Duodenal mucosa (tissue), 2 donors: ENCODE results near the gene KLHL21.
"Not testable (repeated sequence)": the region's sequence is repeated elsewhere in the genome, so short reads cannot be mapped to it uniquely, and the experiment has no call there.

Experiments
- H3K27ac ChIP-seq: one replicate; pipeline ENCODE4 v1.7.0; 2013; ENCODE audit warnings: low read depth, low read length
- H3K27me3 ChIP-seq, 2 donors: one replicate each; pipeline ENCODE4 v1.7.0; 2013; ENCODE audit warnings: low read length in 2 of 2, control low read depth in 1 of 2; ENCODE audit not compliant: insufficient read depth in 2 of 2, control insufficient read depth in 1 of 2
- H3K36me3 ChIP-seq, 2 donors: one replicate each; pipeline ENCODE4 v1.7.0; 2013; ENCODE audit warnings: low read length in 2 of 2, control low read depth in 1 of 2; ENCODE audit not compliant: insufficient read depth in 2 of 2, control insufficient read depth in 1 of 2
- H3K4me1 ChIP-seq, 2 donors: one replicate each; pipeline ENCODE4 v1.7.0; 2013; ENCODE audit warnings: low read length in 2 of 2, control low read depth in 1 of 2; ENCODE audit not compliant: insufficient read depth in 2 of 2, control insufficient read depth in 1 of 2
- H3K4me3 ChIP-seq, 2 donors: one replicate each; pipeline ENCODE4 v1.7.0; 2013; ENCODE audit warnings: low read length in 2 of 2, low read depth in 1 of 2
- H3K9ac ChIP-seq, 2 donors: one replicate each; pipeline ENCODE4 v1.7.0; 2013; ENCODE audit warnings: low read length in 2 of 2, low read depth in 1 of 2
- H3K9me3 ChIP-seq, 2 donors: one replicate each; pipeline ENCODE4 v1.7.0; 2013; ENCODE audit warnings: low read length in 2 of 2, control low read depth in 1 of 2; ENCODE audit not compliant: control insufficient read depth in 1 of 2

The KLHL21 gene

GRCh38 chr1:6613361-6614018, 10.8 kb upstream of the KLHL21 start, which contains the start of gene PHF13:
Gene PHF13 (plus strand): TSS chr1:6613731. CDS start chr1:6614067, 336 bp downstream.
- Histone ChIP-seq H3K36me3 (peaks cover 0 to 2% of the 10 kb centered on the region in 2 donors), H3K27me3 (no peaks in the 10 kb centered on the region), H3K27ac (peak within 1 kb of the TSS; percentile 89), H3K9ac (peak within 1 kb of the TSS; percentile 90 to 92), H3K4me3 (peak within 1 kb of the TSS; percentile 82 to 93), H3K9me3 (no peaks in the 10 kb centered on the region), H3K4me1 (peaks cover 4% of the 10 kb centered on the region in 2 donors)

GRCh38 chr1:6612641-6613360, 10.1 kb upstream of the KLHL21 start:
- Histone ChIP-seq H3K4me1 (peaks cover 4% of the 10 kb centered on the region in 2 donors), H3K4me3 (peak overlapping the region; percentile 82 to 93), H3K36me3 (no peaks in the 10 kb centered on the region), H3K27ac (peak overlapping the region; percentile 89), H3K9me3 (no peaks in the 10 kb centered on the region), H3K27me3 (no peaks in the 10 kb centered on the region), H3K9ac (peak overlapping the region; percentile 90 to 92)

- H3K9ac ChIP-seq: peak overlapping the region; percentile 76 to 93
- H3K27ac ChIP-seq: peak overlapping the region; percentile 97
- H3K27me3 ChIP-seq: no peaks in the 10 kb centered on the region
- no peaks in the 10 kb centered on the region for H3K9me3 ChIP-seq
- H3K36me3 ChIP-seq: peaks cover 0 to 6% of the 10 kb centered on the region in 2 donors
- peak overlapping the region; percentile 71 to 77 for H3K4me3 ChIP-seq
- H3K4me1 ChIP-seq: peaks cover 18 to 32% of the 10 kb centered on the region in 2 donors
These were observed 1.4 kb upstream of the KLHL21 start for GRCh38 chr1:6603915-6604558.

GRCh38 chr1:6603238-6603914, 707 bp upstream of the KLHL21 start:
- Histone ChIP-seq H3K4me3 (peak overlapping the region; percentile 71 to 77), H3K9ac (peak overlapping the region; percentile 76 to 93), H3K27me3 (no peaks in the 10 kb centered on the region), H3K9me3 (no peaks in the 10 kb centered on the region), H3K36me3 (peaks cover 0 to 10% of the 10 kb centered on the region in 2 donors), H3K27ac (peak overlapping the region; percentile 97), H3K4me1 (peaks cover 18 to 35% of the 10 kb centered on the region in 2 donors)

- peak overlapping the region; percentile 97 for H3K27ac ChIP-seq
- H3K36me3 ChIP-seq: peaks cover 8 to 22% of the 10 kb centered on the region in 2 donors
- peak overlapping the region; percentile 71 to 95 for H3K4me3 ChIP-seq
- H3K9me3 ChIP-seq: no peaks in the 10 kb centered on the region
- peaks cover 21 to 35% of the 10 kb centered on the region in 2 donors for H3K4me1 ChIP-seq
- peak overlapping the region; percentile 87 to 90 for H3K9ac ChIP-seq
- H3K27me3 ChIP-seq: no peaks in the 10 kb centered on the region
These were observed 573 bp downstream of the KLHL21 start for GRCh38 chr1:6601923-6602668.

- Histone ChIP-seq H3K4me1 (peaks cover 21 to 35% of the 10 kb centered on the region in 2 donors), H3K9ac (peak overlapping the region; percentile 87 to 90), H3K9me3 (no peaks in the 10 kb centered on the region), H3K27ac (peak overlapping the region; percentile 97), H3K36me3 (peaks cover 16 to 30% of the 10 kb centered on the region in 2 donors), H3K27me3 (no peaks in the 10 kb centered on the region), H3K4me3 (peak overlapping the region; percentile 71 to 95)
These were observed 1.4 kb downstream of the KLHL21 start for GRCh38 chr1:6601049-6601922.

- peak overlapping the region; percentile 54 for H3K27ac ChIP-seq
- peak overlapping the region; percentile 71 to 95 for H3K4me3 ChIP-seq
- no peaks in the 10 kb centered on the region for H3K9me3 ChIP-seq
- H3K9ac ChIP-seq: peak overlapping the region; percentile 87 to 90
- H3K36me3 ChIP-seq: peaks cover 20 to 37% of the 10 kb centered on the region in 2 donors
- peaks cover 21 to 35% of the 10 kb centered on the region in 2 donors for H3K4me1 ChIP-seq
- no peaks in the 10 kb centered on the region for H3K27me3 ChIP-seq
These were observed 2.1 kb downstream of the KLHL21 start for GRCh38 chr1:6600410-6601048.

- H3K4me1 ChIP-seq: peaks cover 21 to 35% of the 10 kb centered on the region in 2 donors
- H3K27me3 ChIP-seq, H3K9me3 ChIP-seq, H3K27ac ChIP-seq: not testable (repeated sequence)
- H3K36me3 ChIP-seq: peaks cover 24 to 43% of the 10 kb centered on the region in 2 donors
- peak overlapping the region in 1 of 2 donors; percentile 87 for H3K9ac ChIP-seq
- H3K4me3 ChIP-seq: peak overlapping the region; percentile 71 to 95
These were observed 2.7 kb downstream of the KLHL21 start for GRCh38 chr1:6599991-6600390.
